ENCODE data around the gene DNAAF5. TPM values are rescaled to one million over a fixed set of nuclear protein-coding genes. Genes with fewer than 3 reads are reported as not detected.

DNAAF5 gene
- total and polyA plus RNA-seq, 2 experiments from 2014 or later, result 19.0 to 23.5 TPM

DNA sequence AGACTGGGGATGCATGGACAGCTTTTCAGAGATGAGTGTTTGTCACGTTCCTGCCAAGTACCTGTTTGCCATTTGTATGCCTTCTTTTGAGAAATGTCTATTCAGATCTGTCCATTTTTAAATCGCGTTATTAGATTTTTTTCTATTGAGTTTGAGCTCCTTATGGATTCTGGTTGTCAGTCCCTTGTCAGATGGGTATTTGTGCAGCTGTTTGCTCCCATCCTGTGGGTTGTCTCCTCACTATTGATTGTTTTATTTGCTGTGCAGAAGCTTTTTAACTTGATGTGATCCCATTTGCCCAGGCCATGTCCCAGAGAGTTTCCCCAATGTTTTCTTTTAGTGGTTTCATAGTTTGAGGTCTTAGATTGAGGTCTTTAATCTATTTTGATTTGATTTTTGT lies 6.1 kb downstream of the DNAAF5 start:
- Histone ChIP-seq H3K79me2 (peaks cover 70% of the 10 kb centered on the region), H4K20me1 (ENCODE audit: insufficient read depth, poor library complexity, severe bottlenecking) (no peaks in the 10 kb centered on the region), H3K9me2 (replicated peaks; ENCODE audit: insufficient read depth) (no peaks in the 10 kb centered on the region), H3K27me3 (no peaks in the 10 kb centered on the region), H3K4me1 (ENCODE audit: insufficient read depth) (peaks cover 10% of the 10 kb centered on the region), H3K4me3 (no peak overlapping the region), H2AFZ (no peak overlapping the region), H3K9me3 (ENCODE audit: low read depth) (peaks cover 4% of the 10 kb centered on the region), H3K4me2 (peak overlapping the region; percentile 20), H3K36me3 (replicated peaks; ENCODE audit: insufficient read depth, low read depth) (no peaks in the 10 kb centered on the region), H3K27ac (peak overlapping the region; percentile 51)
- whole genome bisulfite sequencing (ENCODE audit: low lambda C conversion rate, missing lambda C conversion rate), result 86% methylated on average over 3 of the region's 3 CpGs
- no peak for TF ChIP-seq CTCF (IDR thresholded peaks at IDR 0.05; ENCODE audit: poor library complexity)
- TF ChIP-seq EZH2 (IDR thresholded peaks at IDR 0.05; ENCODE audit: borderline replicate concordance), result no peak
- TF ChIP-seq EZH2phosphoT487 (IDR thresholded peaks at IDR 0.05; ENCODE audit: low read depth, severe bottlenecking, unreplicated experiment), result no peak
- no peak for DNase-seq (ENCODE audit: low spot score)

GRCh38 chr7:734214-734613 lies 7.7 kb downstream of the DNAAF5 start:
- no peak for DNase-seq (ENCODE audit: low spot score)
- 97% methylated on average over 4 of the region's 4 CpGs for WGBS (ENCODE audit: low lambda C conversion rate, missing lambda C conversion rate)
- no peak overlapping the region for H3K4me3 ChIP-seq
- H3K9me3 ChIP-seq (ENCODE audit: low read depth), result peaks cover 4% of the 10 kb centered on the region
- H3K36me3 ChIP-seq (replicated peaks; ENCODE audit: insufficient read depth, low read depth), result no peaks in the 10 kb centered on the region
- H2AFZ ChIP-seq, result no peak overlapping the region
- peaks cover 73% of the 10 kb centered on the region for H3K79me2 ChIP-seq
- H3K9me2 ChIP-seq (replicated peaks; ENCODE audit: insufficient read depth), result no peaks in the 10 kb centered on the region
- no peaks in the 10 kb centered on the region for H3K27me3 ChIP-seq
- no peak overlapping the region for H3K27ac ChIP-seq
- no peaks in the 10 kb centered on the region for H4K20me1 ChIP-seq (ENCODE audit: insufficient read depth, poor library complexity, severe bottlenecking)
- H3K4me1 ChIP-seq (ENCODE audit: insufficient read depth), result peaks cover 5% of the 10 kb centered on the region
- H3K4me2 ChIP-seq, result no peak overlapping the region
- TF ChIP-seq EZH2 (IDR thresholded peaks at IDR 0.05; ENCODE audit: borderline replicate concordance) (no peak), CTCF (IDR thresholded peaks at IDR 0.05; ENCODE audit: poor library complexity) (no peak), EZH2phosphoT487 (IDR thresholded peaks at IDR 0.05; ENCODE audit: low read depth, severe bottlenecking, unreplicated experiment) (no peak)

GRCh38 chr7:734808-735207 lies 8.3 kb downstream of the DNAAF5 start:
- TF ChIP-seq CTCF (IDR thresholded peaks at IDR 0.05; ENCODE audit: poor library complexity), result no peak
- Histone ChIP-seq H4K20me1 (ENCODE audit: insufficient read depth, poor library complexity, severe bottlenecking) (no peaks in the 10 kb centered on the region), H3K9me2 (replicated peaks; ENCODE audit: insufficient read depth) (no peaks in the 10 kb centered on the region), H3K9me3 (ENCODE audit: low read depth) (peaks cover 4% of the 10 kb centered on the region), H3K4me3 (no peak overlapping the region), H3K27ac (no peak overlapping the region), H3K36me3 (replicated peaks; ENCODE audit: insufficient read depth, low read depth) (no peaks in the 10 kb centered on the region), H2AFZ (no peak overlapping the region), H3K4me1 (ENCODE audit: insufficient read depth) (peaks cover 5% of the 10 kb centered on the region), H3K79me2 (peaks cover 76% of the 10 kb centered on the region), H3K4me2 (no peak overlapping the region), H3K27me3 (no peaks in the 10 kb centered on the region)
- WGBS (ENCODE audit: low lambda C conversion rate, missing lambda C conversion rate), result 99% methylated on average over 11 of the region's 11 CpGs
- DNase-seq (ENCODE audit: low spot score), result no peak

GRCh38 chr7:738241-738640 lies 11.7 kb downstream of the DNAAF5 start:
- H3K9me3 ChIP-seq (ENCODE audit: low read depth), result peaks cover 4% of the 10 kb centered on the region
- TF ChIP-seq EZH2phosphoT487 (IDR thresholded peaks at IDR 0.05; ENCODE audit: low read depth, severe bottlenecking, unreplicated experiment), result no peak
- no peak for TF ChIP-seq CTCF (IDR thresholded peaks at IDR 0.05; ENCODE audit: poor library complexity)
- TF ChIP-seq EZH2 (IDR thresholded peaks at IDR 0.05; ENCODE audit: borderline replicate concordance), result no peak
- WGBS (ENCODE audit: low lambda C conversion rate, missing lambda C conversion rate), result 94% methylated on average over 5 of the region's 5 CpGs
- no peak overlapping the region for H2AFZ ChIP-seq
- no peaks in the 10 kb centered on the region for H4K20me1 ChIP-seq (ENCODE audit: insufficient read depth, poor library complexity, severe bottlenecking)
- H3K9me2 ChIP-seq (replicated peaks; ENCODE audit: insufficient read depth), result no peaks in the 10 kb centered on the region
- H3K36me3 ChIP-seq (replicated peaks; ENCODE audit: insufficient read depth, low read depth), result no peaks in the 10 kb centered on the region
- H3K27ac ChIP-seq, result no peak overlapping the region
- no peak overlapping the region for H3K4me2 ChIP-seq
- DNase-seq (ENCODE audit: low spot score), result no peak
- H3K4me3 ChIP-seq, result no peak overlapping the region
- H3K27me3 ChIP-seq, result no peaks in the 10 kb centered on the region
- H3K79me2 ChIP-seq, result peaks cover 62% of the 10 kb centered on the region
- no peaks in the 10 kb centered on the region for H3K4me1 ChIP-seq (ENCODE audit: insufficient read depth)
